Astrocyte of the spinal cord (primary cell): ENCODE measurements around the gene SUPT7L.
A peak's percentile ranks its signal among the peaks of the same experiment; 100 is the strongest.

Experiments
- DNase-seq: peaks from one replicate; pipeline ENCODE4 v3.0.0; 2011; ENCODE audit warnings: low read depth, low spot score
- H3K4me3 ChIP-seq: 2 replicates; pipeline ENCODE4 v1.5.1; 2011; ENCODE audit warnings: low read depth, mild to moderate bottlenecking, low read length, moderate library complexity
- in situ Hi-C: cut with HindIII; loops from 2 replicates; pipeline ENCODE4 v1.10.0; 2017; ENCODE audit warnings: low sequenced_read_pairs
- TF ChIP-seq, protein P1 (sequence below): IDR thresholded peaks from 2 replicates; pipeline ENCODE4 v1.5.1; 2012; ENCODE audit warnings: low read depth, mild to moderate bottlenecking, low read length, inconsistent platforms

Gene SUPT7L

DNA sequence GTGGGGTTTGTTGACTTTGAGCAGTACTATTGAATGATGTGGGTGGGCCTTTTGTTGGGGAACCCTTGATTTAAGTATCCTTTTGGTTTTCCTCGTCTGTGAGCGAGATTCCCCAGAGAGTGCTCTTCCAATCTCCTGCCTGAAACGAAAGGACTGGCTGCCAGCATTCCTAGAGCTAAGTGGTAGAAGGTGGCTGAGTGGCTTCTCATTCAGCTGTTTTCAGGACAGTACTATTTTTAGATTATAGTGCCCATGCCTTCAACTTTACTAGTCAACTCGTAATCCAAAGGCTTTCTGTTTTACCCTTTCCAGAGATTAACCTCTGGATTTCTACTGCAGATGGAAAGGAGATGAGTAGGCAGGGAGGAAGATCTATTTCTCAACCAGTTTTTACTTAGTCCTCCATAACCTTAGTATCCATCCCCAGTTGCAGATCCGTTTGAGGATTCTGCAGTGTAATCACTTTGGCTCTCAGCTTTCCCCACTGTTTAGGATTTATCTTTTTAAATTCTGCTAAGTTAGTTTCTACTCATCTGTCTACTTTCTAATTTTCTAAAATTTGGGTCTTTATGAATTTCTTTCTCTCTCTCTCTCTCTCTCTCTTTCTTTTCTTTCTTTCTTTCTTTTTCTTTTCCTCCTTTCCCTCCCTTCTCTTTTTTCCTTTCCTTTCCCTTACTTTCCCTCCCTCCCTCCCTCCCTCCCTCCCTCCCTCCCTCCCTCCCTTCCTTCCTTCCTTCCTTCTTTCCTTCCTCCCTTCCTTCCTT lies 9.5 kb upstream of the SUPT7L start:
- TF ChIP-seq, protein P1, sequence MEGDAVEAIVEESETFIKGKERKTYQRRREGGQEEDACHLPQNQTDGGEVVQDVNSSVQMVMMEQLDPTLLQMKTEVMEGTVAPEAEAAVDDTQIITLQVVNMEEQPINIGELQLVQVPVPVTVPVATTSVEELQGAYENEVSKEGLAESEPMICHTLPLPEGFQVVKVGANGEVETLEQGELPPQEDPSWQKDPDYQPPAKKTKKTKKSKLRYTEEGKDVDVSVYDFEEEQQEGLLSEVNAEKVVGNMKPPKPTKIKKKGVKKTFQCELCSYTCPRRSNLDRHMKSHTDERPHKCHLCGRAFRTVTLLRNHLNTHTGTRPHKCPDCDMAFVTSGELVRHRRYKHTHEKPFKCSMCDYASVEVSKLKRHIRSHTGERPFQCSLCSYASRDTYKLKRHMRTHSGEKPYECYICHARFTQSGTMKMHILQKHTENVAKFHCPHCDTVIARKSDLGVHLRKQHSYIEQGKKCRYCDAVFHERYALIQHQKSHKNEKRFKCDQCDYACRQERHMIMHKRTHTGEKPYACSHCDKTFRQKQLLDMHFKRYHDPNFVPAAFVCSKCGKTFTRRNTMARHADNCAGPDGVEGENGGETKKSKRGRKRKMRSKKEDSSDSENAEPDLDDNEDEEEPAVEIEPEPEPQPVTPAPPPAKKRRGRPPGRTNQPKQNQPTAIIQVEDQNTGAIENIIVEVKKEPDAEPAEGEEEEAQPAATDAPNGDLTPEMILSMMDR: no peak
- in situ Hi-C loops: no loop called here
- DNase-seq: no peak
- no peak overlapping the region for H3K4me3 ChIP-seq

DNA sequence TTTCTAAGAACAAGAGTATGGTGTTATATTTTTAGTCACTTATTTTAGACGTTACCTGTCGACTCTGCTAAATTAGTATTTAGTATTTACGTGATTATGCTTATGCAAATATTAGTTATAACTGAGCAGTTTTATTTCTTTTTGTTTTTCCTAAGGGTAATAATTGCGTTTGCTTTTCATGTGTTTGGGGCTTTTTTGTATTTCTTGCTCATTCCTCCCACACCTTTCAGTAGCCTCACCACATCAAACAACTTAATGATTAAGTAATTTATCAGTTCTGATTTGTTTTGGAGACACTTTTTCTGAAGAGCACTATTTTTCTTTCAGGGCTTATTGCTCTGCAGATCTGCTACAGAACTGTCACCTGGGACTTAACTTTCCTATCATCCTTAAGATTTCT lies 7.8 kb upstream of the SUPT7L start:
- no peak for DNase-seq
- in situ Hi-C loops: no loop called here
- no peak overlapping the region for H3K4me3 ChIP-seq
- TF ChIP-seq, protein P1: no peak

DNA sequence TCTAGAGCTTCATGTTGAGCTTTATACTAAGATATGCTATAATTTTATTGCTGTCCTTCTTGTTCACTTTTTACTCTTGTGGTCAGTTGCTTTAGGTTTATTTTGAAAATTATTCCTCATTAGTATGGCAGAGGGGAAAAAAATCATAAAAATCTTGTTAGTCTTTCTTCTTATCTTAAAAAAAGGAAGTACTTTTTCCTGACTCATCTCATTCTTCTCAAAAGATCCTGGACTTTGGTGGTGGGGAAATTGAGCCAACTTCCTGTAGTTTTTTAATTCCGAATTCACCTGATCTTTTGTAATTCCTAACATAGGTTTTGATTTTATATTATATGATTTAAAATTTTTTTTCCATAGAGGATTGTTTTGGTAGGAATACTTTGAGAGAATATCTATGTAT lies 4.0 kb upstream of the SUPT7L start:
- in situ Hi-C loops: no loop called here
- TF ChIP-seq, protein P1: no peak
- no peak overlapping the region for H3K4me3 ChIP-seq

DNA sequence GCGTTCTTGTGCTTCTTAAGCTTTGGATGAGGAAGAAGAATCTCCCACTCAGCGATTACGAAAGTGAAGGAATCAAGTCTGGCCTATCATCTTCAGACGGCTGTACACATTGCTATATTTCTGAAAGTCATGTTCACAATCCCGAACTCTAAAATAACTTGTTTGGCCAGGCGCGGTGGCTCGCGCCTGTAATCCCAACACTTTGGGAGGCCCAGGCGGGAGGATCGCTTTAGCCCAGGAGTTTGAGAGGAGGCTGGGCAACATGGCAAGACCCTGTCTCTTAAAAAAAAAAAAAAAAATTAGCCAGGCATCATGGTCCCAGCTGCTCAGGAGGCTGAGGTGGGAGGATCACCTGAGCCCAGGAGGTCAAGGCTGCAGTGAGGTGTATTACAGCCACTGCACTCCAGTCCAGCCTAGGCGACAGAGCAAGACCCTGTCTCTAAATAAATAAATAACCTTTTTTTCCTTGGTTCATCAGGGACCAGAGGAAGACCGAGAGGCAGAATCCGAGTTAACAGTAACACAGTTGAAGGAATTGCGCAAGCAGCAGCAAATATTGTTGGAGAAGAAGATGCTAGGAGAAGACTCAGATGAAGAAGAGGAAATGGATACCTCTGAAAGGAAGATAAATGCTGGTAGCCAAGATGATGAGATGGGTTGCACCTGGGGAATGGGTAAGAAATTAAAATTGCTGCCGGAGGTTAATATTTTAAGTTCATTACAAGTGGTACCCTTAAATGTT lies 1.4 kb upstream of the SUPT7L start:
- H3K4me3 ChIP-seq: peak overlapping the region; percentile 89
- TF ChIP-seq, protein P1: no peak
- in situ Hi-C loops: no loop called here
- DNase-seq: no peak

More for the DNA sequence above, 4.0 kb upstream of the SUPT7L start:
- DNase-seq: no peak

DNA sequence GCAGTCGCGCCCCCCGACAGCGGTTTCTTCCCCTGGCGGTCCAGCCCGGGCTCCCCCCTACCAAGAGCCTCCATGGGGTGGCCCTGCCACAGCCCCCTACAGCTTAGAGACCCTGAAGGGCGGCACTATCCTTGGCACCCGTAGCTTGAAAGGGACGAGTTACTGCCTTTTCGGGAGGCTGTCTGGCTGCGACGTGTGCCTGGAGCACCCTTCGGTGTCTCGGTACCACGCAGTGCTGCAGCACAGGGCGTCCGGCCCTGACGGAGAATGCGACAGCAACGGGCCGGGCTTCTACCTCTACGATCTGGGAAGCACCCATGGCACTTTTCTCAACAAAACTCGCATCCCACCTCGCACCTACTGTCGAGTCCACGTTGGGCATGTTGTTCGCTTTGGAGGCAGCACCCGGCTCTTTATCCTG lies 750 bp upstream of the SUPT7L start:
- H3K4me3 ChIP-seq: peak overlapping the region; percentile 89
- TF ChIP-seq, protein P1: no peak
- no peak for DNase-seq
- in situ Hi-C loops: no loop called here

DNA sequence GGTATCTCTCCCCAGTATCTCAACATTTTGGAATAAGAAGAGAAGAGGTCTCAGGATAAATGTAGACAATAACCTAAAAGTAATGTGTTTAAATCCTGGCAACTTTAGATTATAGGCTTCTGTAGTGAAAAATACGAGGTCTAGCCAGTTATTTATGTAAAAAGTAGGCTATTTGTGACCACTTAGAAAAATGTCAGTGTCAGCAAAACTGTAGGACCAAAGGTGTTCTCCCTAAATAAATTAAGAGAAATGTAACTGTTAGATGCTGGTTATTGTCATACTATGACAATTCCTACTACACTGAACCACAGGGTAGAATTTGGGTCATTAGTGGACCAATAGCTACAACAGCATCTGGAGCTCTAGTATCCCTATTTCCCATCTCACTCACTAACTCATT lies 2.0 kb downstream of the SUPT7L start:
- TF ChIP-seq, protein P1: no peak
- in situ Hi-C loops: no loop called here
- H3K4me3 ChIP-seq: no peak overlapping the region
- no peak for DNase-seq
